Smooth muscle cell of the brain vasculature (primary cell): ENCODE measurements around the gene ZNF33B.
"Not testable (repeated sequence)": the region's sequence is repeated elsewhere in the genome, so short reads cannot be mapped to it uniquely, and the experiment has no call there.

Experiments
- DNase-seq: peaks from one replicate; pipeline ENCODE4 v3.0.0-alpha.2; 2012; ENCODE audit warnings: low read depth, low spot score

Gene ZNF33B

GRCh38 chr10:42615419-42615818 lies 23.0 kb downstream of the ZNF33B start:
- no peak for DNase-seq

GRCh38 chr10:42609872-42610271 lies 28.5 kb downstream of the ZNF33B start:
- no peak for DNase-seq

GRCh38 chr10:42598249-42598873 lies 40.0 kb downstream of the ZNF33B start:
- DNase-seq: no peak

GRCh38 chr10:42596196-42596595 lies 42.2 kb downstream of the ZNF33B start:
- DNase-seq: no peak

- DNase-seq: no peak
Measured at GRCh38 chr10:42594246-42594650, 44.1 kb downstream of the ZNF33B start.

- DNase-seq: no peak
Measured at GRCh38 chr10:42593284-42593683, 45.1 kb downstream of the ZNF33B start.

GRCh38 chr10:42583828-42584227 lies 54.5 kb downstream of the ZNF33B start:
- no peak for DNase-seq

- no peak for DNase-seq
Measured at GRCh38 chr10:42578019-42578418, 60.4 kb downstream of the ZNF33B start.

- no peak for DNase-seq
Measured at GRCh38 chr10:42576338-42576737, 62.0 kb downstream of the ZNF33B start.

GRCh38 chr10:42574336-42574735 lies 64.0 kb downstream of the ZNF33B start:
- no peak for DNase-seq

- DNase-seq: no peak
Measured at GRCh38 chr10:42556931-42557330, 81.4 kb downstream of the ZNF33B start.

GRCh38 chr10:42553576-42553975 lies 84.8 kb downstream of the ZNF33B start:
- not testable (repeated sequence) for DNase-seq

- no peak for DNase-seq
Measured at GRCh38 chr10:42553064-42553407, 85.3 kb downstream of the ZNF33B start.

GRCh38 chr10:42552188-42553063 lies 85.9 kb downstream of the ZNF33B start:
- peak; percentile 92 for DNase-seq

- DNase-seq: no peak
Measured at GRCh38 chr10:42551582-42552187, 86.7 kb downstream of the ZNF33B start.

GRCh38 chr10:42549851-42550250 lies 88.5 kb downstream of the ZNF33B start:
- no peak for DNase-seq

- no peak for DNase-seq
Measured at GRCh38 chr10:42548254-42548653, 90.1 kb downstream of the ZNF33B start.

- DNase-seq: no peak
Measured at GRCh38 chr10:42544945-42545344, 93.4 kb downstream of the ZNF33B start.

- DNase-seq: no peak
Measured at GRCh38 chr10:42543840-42544372, 94.5 kb downstream of the ZNF33B start.
